Activated T-helper 1 cell treated with anti-CD3 and anti-CD28 coated beads, Interleukin-12 subunit alpha, Interleukin-12 subunit beta, Interleukin-2, Interleukin-4 antibody, amounts not matched to agents 30 ng/mL and 10 ng/mL and 1 ng/mL, durations not matched to agents 14 hours and 24 hours and 36 hours (primary cell): ENCODE results near the gene USP40. TPM values are rescaled to one million over a fixed set of nuclear protein-coding genes. Genes with fewer than 3 reads are reported as not detected.
A peak's percentile ranks its signal among the peaks of the same experiment; 100 is the strongest.

ENCODE experiments used
- DNase-seq: peaks from one replicate; pipeline ENCODE4 v3.0.0; 2021; ENCODE audit warnings: low spot score
- H3K27ac Mint-ChIP-seq: one replicate; pipeline ENCODE4 v1.8.0; 2021; ENCODE audit warnings: mild to moderate bottlenecking, mixed read lengths
- H3K27me3 Mint-ChIP-seq: one replicate; pipeline ENCODE4 v1.8.0; 2022; ENCODE audit warnings: mild to moderate bottlenecking, moderate library complexity, mixed read lengths; ENCODE audit not compliant: insufficient read depth
- H3K36me3 Mint-ChIP-seq: one replicate; pipeline ENCODE4 v1.8.0; 2021; ENCODE audit warnings: low read depth, mixed read lengths
- H3K4me1 Mint-ChIP-seq: one replicate; pipeline ENCODE4 v1.8.0; 2021; ENCODE audit warnings: low read depth, mixed read lengths
- H3K4me3 Mint-ChIP-seq: one replicate; pipeline ENCODE4 v1.8.0; 2021; ENCODE audit warnings: mild to moderate bottlenecking, moderate library complexity, mixed read lengths
- H3K9me3 Mint-ChIP-seq: one replicate; pipeline ENCODE4 v1.8.0; 2021; ENCODE audit warnings: mixed read lengths
- intact Hi-C: fragments of 100-400 bp; cut with micrococcal nuclease; formaldehyde crosslinking; loops from one replicate; pipeline ENCODE4 v1.15.1; 2024
- total RNA-seq: library from RNA; stranded (reverse); gene quantifications from 2 replicates; pipeline ENCODE4 v1.2.3, GENCODE V29; 2022

USP40 gene
- total RNA-seq, 1 donor from 2014 or later = 10.1 TPM

- Mint-ChIP-seq H3K27ac (no peak overlapping the region), H3K9me3 (no peaks in the 10 kb centered on the region), H3K27me3 (no peaks in the 10 kb centered on the region), H3K4me1 (peaks cover 4% of the 10 kb centered on the region), H3K4me3 (no peak overlapping the region), H3K36me3 (peaks cover 14% of the 10 kb centered on the region)
- intact Hi-C loops = no loop called here
- DNase-seq = no peak
These were observed 130.4 kb downstream of the USP40 start for GRCh38 chr2:233436191-233436581.

- DNase-seq = no peak
- Mint-ChIP-seq H3K36me3 (peaks cover 16% of the 10 kb centered on the region), H3K4me3 (no peak overlapping the region), H3K27me3 (no peaks in the 10 kb centered on the region), H3K4me1 (no peaks in the 10 kb centered on the region), H3K27ac (no peak overlapping the region), H3K9me3 (no peaks in the 10 kb centered on the region)
- intact Hi-C loops = no loop called here
These were observed 131.0 kb downstream of the USP40 start for GRCh38 chr2:233435436-233436190.

DNA sequence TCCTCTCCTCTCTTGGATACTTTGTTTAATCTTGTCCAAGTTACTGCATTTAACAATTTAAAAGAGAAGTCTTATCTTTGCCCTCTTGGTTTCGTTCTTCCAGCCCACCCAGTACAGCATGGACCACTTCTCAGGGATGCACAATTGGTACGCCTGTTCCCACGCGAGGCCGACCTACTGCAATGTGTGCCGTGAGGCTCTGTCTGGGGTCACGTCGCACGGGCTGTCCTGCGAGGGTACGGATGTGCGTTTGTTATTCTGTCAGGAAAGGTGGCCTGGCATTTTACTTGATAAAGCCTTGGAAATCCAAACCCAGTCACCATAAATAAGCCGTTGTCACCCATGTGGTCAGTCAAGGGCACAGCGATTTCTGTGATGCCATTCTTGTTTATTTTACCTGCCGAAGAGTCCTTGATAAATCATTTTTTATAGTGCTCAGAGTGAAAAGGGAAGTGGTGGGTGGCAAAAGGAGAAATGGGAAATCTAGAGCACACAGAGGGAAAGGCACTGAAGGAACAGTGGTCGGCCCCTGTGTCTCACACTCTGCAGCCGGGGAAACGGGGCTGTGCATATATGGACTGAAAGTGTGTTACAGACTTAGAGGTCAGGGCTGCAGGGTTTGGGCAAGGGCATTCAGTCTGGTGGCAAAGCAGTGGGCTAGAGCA, 131.8 kb downstream of the USP40 start:
- no peak overlapping the region for H3K4me3 Mint-ChIP-seq
- H3K9me3 Mint-ChIP-seq = no peaks in the 10 kb centered on the region
- no peak for DNase-seq
- intact Hi-C loops = no loop called here
- no peaks in the 10 kb centered on the region for H3K27me3 Mint-ChIP-seq
- peaks cover 18% of the 10 kb centered on the region for H3K36me3 Mint-ChIP-seq
- no peak overlapping the region for H3K27ac Mint-ChIP-seq
- peaks cover 8% of the 10 kb centered on the region for H3K4me1 Mint-ChIP-seq

DNA sequence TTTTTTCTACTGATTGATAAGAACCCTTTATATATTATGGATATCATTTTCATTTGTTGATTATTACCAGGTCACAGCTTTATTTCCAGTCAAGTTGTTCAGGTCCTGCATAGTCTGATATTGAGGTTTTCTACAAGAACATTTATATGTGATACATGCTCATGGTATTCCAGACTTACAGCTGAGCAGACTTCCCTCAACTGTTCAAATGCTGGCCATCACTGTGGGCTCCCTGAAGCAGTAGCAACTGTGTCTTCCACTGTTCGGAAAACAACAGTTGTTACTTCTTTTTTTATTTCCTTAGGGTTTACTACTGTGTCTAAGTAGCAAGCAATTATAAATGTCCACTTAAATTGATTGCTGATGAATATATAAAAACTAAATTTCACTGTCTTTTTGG, 132.8 kb downstream of the USP40 start:
- peaks cover 18% of the 10 kb centered on the region for H3K4me1 Mint-ChIP-seq
- H3K27ac Mint-ChIP-seq = no peak overlapping the region
- H3K27me3 Mint-ChIP-seq = no peaks in the 10 kb centered on the region
- H3K4me3 Mint-ChIP-seq = no peak overlapping the region
- no peak for DNase-seq
- peaks cover 16% of the 10 kb centered on the region for H3K36me3 Mint-ChIP-seq
- no peaks in the 10 kb centered on the region for H3K9me3 Mint-ChIP-seq
- intact Hi-C loops = no loop called here

- DNase-seq = no peak
- no peaks in the 10 kb centered on the region for H3K9me3 Mint-ChIP-seq
- H3K36me3 Mint-ChIP-seq = peaks cover 14% of the 10 kb centered on the region
- intact Hi-C loops = no loop called here
- peaks cover 18% of the 10 kb centered on the region for H3K4me1 Mint-ChIP-seq
- H3K27me3 Mint-ChIP-seq = no peaks in the 10 kb centered on the region
- H3K4me3 Mint-ChIP-seq = no peak overlapping the region
- H3K27ac Mint-ChIP-seq = no peak overlapping the region
These were observed 133.6 kb downstream of the USP40 start for GRCh38 chr2:233433029-233433428.

DNA sequence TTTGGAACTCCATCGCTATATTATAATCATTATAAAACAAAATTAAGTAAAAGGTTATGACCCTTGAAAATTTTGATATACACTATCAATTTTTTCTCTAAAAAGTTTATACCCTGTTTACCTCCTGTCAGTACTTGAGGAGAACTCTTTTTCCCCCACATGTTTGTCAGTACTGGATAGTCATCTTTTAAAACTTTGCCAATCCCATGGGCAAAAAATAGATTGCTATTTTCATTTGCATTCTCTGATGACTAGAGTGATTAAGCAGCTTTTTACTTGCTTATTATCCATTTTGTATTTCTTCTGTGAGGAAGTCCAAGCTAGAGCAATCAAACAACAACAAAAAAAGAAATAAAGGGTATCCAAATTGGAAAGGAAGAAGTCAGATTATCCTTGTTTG, 135.9 kb downstream of the USP40 start:
- DNase-seq = no peak
- intact Hi-C loops = no loop called here
- Mint-ChIP-seq H3K4me3 (no peak overlapping the region), H3K27ac (no peak overlapping the region), H3K9me3 (peaks cover 15% of the 10 kb centered on the region), H3K27me3 (no peaks in the 10 kb centered on the region), H3K36me3 (peaks cover 26% of the 10 kb centered on the region), H3K4me1 (peaks cover 33% of the 10 kb centered on the region)

GRCh38 chr2:233430081-233430480, 136.5 kb downstream of the USP40 start:
- H3K4me1 Mint-ChIP-seq = peaks cover 36% of the 10 kb centered on the region
- H3K27me3 Mint-ChIP-seq = no peaks in the 10 kb centered on the region
- H3K27ac Mint-ChIP-seq = no peak overlapping the region
- H3K36me3 Mint-ChIP-seq = peaks cover 28% of the 10 kb centered on the region
- intact Hi-C loops = no loop called here
- DNase-seq = no peak
- peaks cover 18% of the 10 kb centered on the region for H3K9me3 Mint-ChIP-seq
- H3K4me3 Mint-ChIP-seq = no peak overlapping the region

DNA sequence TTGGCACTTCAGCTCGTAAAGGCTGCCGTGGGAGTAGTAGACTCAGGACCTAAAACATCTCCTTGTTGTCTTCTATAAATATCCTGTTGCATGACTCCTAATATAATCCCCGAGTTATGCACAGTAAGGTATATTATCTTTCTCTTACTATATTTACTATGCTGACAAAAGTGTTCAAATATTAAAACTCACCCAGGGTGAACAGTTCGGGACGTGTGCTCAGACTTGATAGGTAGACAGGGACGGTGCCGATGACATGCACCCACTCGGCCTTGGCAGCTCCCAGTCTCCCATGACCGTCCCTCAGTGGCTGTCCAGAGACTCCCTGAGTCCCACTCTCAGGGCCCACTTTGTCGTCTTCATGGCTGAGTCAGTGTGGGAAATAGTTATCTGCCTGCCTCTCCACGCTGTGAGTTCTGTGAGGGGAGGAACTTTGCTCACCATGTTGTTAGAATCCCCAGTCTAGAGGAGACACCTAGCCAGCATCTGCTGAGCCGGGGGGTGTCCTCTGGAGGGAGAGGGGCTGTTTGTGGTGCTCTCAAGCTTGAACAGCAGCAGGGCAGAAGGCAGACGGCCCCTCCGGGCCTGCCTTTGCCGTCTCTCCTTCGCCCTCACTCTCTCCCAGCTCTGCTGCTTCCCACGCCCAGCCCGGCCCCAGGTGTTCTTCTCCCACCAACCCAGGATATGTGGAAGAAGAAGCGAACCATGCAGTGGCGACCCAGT, 137.2 kb downstream of the USP40 start:
- Mint-ChIP-seq H3K9me3 (peaks cover 18% of the 10 kb centered on the region), H3K27me3 (no peaks in the 10 kb centered on the region), H3K4me1 (peaks cover 36% of the 10 kb centered on the region), H3K4me3 (no peak overlapping the region), H3K36me3 (peaks cover 34% of the 10 kb centered on the region), H3K27ac (no peak overlapping the region)
- no peak for DNase-seq
- intact Hi-C loops = no loop called here

- H3K9me3 Mint-ChIP-seq = peaks cover 18% of the 10 kb centered on the region
- intact Hi-C loops = no loop called here
- no peak for DNase-seq
- H3K27ac Mint-ChIP-seq = no peak overlapping the region
- H3K4me3 Mint-ChIP-seq = no peak overlapping the region
- H3K4me1 Mint-ChIP-seq = peaks cover 42% of the 10 kb centered on the region
- no peaks in the 10 kb centered on the region for H3K27me3 Mint-ChIP-seq
- H3K36me3 Mint-ChIP-seq = peaks cover 40% of the 10 kb centered on the region
These were observed 138.1 kb downstream of the USP40 start for GRCh38 chr2:233428438-233428837.

DNA sequence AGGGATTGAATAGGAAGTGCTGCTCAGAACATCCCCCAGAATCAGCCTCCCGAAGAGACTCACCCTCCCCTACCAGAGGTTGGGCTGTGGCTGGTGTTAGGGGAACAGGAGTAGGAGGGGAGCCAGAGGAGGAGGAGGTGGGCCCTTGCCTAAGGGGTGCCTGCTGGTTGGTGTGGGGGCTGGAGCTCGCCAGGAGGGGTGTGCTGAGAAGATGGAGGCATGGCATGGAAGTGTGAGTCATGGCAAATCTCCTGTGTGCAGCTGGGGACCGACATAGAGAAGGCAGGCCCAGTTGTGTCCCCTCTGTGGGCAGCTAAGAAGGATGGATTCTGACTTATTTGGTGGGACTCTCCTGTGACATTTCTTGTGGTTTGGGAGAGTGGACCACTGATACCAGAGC, 138.6 kb downstream of the USP40 start:
- Mint-ChIP-seq H3K9me3 (peaks cover 18% of the 10 kb centered on the region), H3K27ac (no peak overlapping the region), H3K4me3 (no peak overlapping the region), H3K36me3 (peaks cover 42% of the 10 kb centered on the region), H3K27me3 (no peaks in the 10 kb centered on the region), H3K4me1 (peaks cover 47% of the 10 kb centered on the region)
- intact Hi-C loops = no loop called here
- no peak for DNase-seq

GRCh38 chr2:233426619-233427342, 139.8 kb downstream of the USP40 start:
- peaks cover 18% of the 10 kb centered on the region for H3K9me3 Mint-ChIP-seq
- H3K27ac Mint-ChIP-seq = peak overlapping the region; percentile 37
- H3K4me3 Mint-ChIP-seq = no peak overlapping the region

More at GRCh38 chr2:233426619-233427342, 139.8 kb downstream of the USP40 start:
- H3K4me1 Mint-ChIP-seq = peaks cover 59% of the 10 kb centered on the region
- intact Hi-C loops = no loop called here
- H3K36me3 Mint-ChIP-seq = peaks cover 48% of the 10 kb centered on the region
- no peak for DNase-seq
- no peaks in the 10 kb centered on the region for H3K27me3 Mint-ChIP-seq
